Esophagus squamous epithelium (tissue), 5 donors: ENCODE measurements around the gene RALB. TPM values are rescaled to one million over a fixed set of nuclear protein-coding genes. Genes with fewer than 3 reads are reported as not detected.

ENCODE experiments used
- DNase-seq: peaks from one replicate; lab custom pipeline; 2025; lab: John Stamatoyannopoulos, UW
- H3K27ac ChIP-seq, 4 donors: fragments of 200-600 bp; sonication (generic); one replicate each; pipeline ENCODE4 v1.5.1; 2016 to 2019; ENCODE audit warnings: mild to moderate bottlenecking in 1 of 4
- H3K27me3 ChIP-seq, 4 donors: fragments of 200-600 bp; sonication (generic); 1 replicate in 3 of 4; 2 replicates in 1 of 4; pipeline versions ENCODE4 v1.5.1 to v1.6.0; 2017 to 2021; ENCODE audit warnings: antibody characterized with exemption in 1 of 4
- H3K36me3 ChIP-seq, 3 donors: fragments of 200-600 bp; sonication (generic); one replicate each; pipeline ENCODE4 v1.5.1; 2016 to 2019
- H3K4me1 ChIP-seq, 3 donors: fragments of 200-600 bp; sonication (generic); one replicate each; pipeline ENCODE4 v1.5.1; 2017 to 2019
- H3K4me3 ChIP-seq, 4 donors: fragments of 200-600 bp; sonication (generic); 1 replicate in 3 of 4; 2 replicates in 1 of 4; pipeline ENCODE4 v1.5.1; 2016 to 2019; ENCODE audit warnings: mild to moderate bottlenecking in 2 of 4, moderate library complexity in 1 of 4
- H3K9me3 ChIP-seq, 3 donors: fragments of 200-600 bp; sonication (generic); one replicate each; pipeline ENCODE4 v1.5.1; 2016 to 2019
- POLR2A ChIP-seq, 4 donors: fragments of 450-650 bp; IDR thresholded peaks; one replicate each; pipeline ENCODE4 v1.6.1; 2017; ENCODE audit warnings: antibody characterized with exemption in 4 of 4, mild to moderate bottlenecking in 4 of 4, moderate library complexity in 3 of 4
- WGBS, 2 donors: methylation state at CpG; one replicate each; pipeline ENCODE4 v1.1.5; 2018; 5-methylcytosine and 5-hydroxymethylcytosine counted together
- intact Hi-C: fragments of 100-400 bp; cut with DNase I; formaldehyde crosslinking; loops from one replicate; pipeline ENCODE4 v1.15.0; 2022
- total RNA-seq, 4 donors: library from RNA; depleted of rRNA; stranded (reverse); fragments of >200 nt; gene quantifications; one replicate each; pipeline ENCODE4 v1.1.0, GENCODE V29; 2016
- TF ChIP-seq, protein P1 (sequence below), 6 experiments: fragments of 450-650 bp in 4 of 6; fragments of 200-600 bp in 2 of 6; sonication (generic) in 2 of 6; IDR thresholded peaks; one replicate each; pipeline ENCODE4 v1.5.1; 2016 to 2019; ENCODE audit warnings: antibody characterized with exemption in 6 of 6, mild to moderate bottlenecking in 4 of 6, moderate library complexity in 4 of 6
- donor health status: DM: yes; HTN: yes; CAD: no.

Gene RALB
- total RNA-seq, 4 donors from 2014 or later = 50.2 to 99.2 (median 64.8) TPM

DNA sequence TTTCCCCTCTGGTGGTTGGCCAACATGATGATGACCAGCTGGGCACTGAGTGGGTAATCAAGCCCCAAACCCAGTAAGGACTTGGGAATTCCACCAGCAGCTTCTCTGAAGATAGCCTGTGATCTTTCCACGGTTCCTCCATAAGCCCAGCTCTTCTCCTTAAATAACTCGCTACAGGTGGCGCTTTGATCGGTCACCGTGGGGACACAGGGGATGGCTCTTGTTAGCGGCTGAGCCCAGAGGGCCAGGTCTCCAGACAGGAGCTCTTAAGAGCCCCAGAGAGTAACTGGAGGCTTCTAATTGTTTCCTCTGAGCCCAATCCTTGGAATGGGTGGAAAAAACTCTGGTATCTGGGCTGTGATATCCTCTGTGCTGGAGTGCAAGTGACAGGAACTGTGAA, 79.7 kb downstream of the RALB start:
- H3K9me3 ChIP-seq = no peaks in the 10 kb centered on the region
- no peak overlapping the region for H3K4me3 ChIP-seq
- no peak overlapping the region for H3K27ac ChIP-seq
- peaks cover 0 to 7% (median 0%) of the 10 kb centered on the region in 3 donors for H3K4me1 ChIP-seq
- H3K36me3 ChIP-seq = no peaks in the 10 kb centered on the region
- intact Hi-C loops = no loop called here
- WGBS, 2 donors = 91% methylated on average over 6 of the region's 6 CpGs; no CpG with 5 or more reads in 1 of the 2 donors
- DNase-seq = no peak
- peaks cover 0 to 87% (median 3%) of the 10 kb centered on the region in 4 donors for H3K27me3 ChIP-seq
- no peak for TF ChIP-seq POLR2A (IDR thresholded peaks at IDR 0.05)
- TF ChIP-seq, protein P1, sequence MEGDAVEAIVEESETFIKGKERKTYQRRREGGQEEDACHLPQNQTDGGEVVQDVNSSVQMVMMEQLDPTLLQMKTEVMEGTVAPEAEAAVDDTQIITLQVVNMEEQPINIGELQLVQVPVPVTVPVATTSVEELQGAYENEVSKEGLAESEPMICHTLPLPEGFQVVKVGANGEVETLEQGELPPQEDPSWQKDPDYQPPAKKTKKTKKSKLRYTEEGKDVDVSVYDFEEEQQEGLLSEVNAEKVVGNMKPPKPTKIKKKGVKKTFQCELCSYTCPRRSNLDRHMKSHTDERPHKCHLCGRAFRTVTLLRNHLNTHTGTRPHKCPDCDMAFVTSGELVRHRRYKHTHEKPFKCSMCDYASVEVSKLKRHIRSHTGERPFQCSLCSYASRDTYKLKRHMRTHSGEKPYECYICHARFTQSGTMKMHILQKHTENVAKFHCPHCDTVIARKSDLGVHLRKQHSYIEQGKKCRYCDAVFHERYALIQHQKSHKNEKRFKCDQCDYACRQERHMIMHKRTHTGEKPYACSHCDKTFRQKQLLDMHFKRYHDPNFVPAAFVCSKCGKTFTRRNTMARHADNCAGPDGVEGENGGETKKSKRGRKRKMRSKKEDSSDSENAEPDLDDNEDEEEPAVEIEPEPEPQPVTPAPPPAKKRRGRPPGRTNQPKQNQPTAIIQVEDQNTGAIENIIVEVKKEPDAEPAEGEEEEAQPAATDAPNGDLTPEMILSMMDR (IDR thresholded peaks at IDR 0.05) = no peak

DNA sequence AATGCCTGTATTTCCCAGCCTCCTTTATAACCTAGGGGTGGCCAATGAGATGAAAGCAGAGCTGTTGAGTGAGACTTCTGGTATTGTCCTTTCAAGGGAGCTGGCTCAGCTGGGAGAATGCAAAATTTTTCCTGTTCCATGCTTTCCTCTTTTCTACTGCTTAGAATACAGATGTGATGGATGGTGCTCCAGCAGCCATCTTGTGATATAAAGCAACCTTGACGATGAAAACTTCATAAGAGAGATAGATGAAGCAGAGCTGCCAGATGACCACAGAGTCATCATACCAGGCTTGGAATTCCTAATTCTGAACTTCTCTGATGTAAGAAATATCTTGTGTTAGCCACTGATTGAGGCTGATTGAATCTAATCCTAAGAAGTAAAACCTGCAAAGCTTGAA, 81.4 kb downstream of the RALB start:
- WGBS, 2 donors = 90 to 100% methylated on average over 1 of the region's 1 CpG
- DNase-seq = no peak
- Histone ChIP-seq H3K36me3 (no peaks in the 10 kb centered on the region), H3K27ac (no peak overlapping the region), H3K4me3 (no peak overlapping the region), H3K4me1 (peaks cover 0 to 7% (median 0%) of the 10 kb centered on the region in 3 donors), H3K27me3 (peaks cover 0 to 85% (median 3%) of the 10 kb centered on the region in 4 donors), H3K9me3 (no peaks in the 10 kb centered on the region)
- intact Hi-C loops = no loop called here
- TF ChIP-seq, protein P1 (IDR thresholded peaks at IDR 0.05) = no peak
- no peak for TF ChIP-seq POLR2A (IDR thresholded peaks at IDR 0.05)

DNA sequence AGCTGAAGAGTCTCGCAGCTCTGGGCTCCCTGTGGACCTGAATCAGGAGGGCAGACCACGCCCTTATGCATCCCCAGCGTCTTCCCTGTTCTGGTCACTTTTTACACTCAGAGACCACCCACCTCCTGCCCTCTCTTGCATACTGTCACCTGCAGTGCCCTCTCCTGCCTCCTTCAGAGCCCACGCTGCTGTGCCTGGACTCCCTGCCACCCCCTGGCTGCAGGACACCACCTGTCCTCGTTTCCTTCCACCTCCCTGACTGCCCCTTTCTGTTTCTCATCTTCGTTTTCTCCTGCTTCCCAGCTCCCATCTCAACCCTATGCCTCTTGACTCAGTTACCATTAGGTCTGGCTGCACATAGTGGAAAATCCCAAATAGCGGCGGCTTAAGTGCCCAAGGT, 84.1 kb downstream of the RALB start:
- Histone ChIP-seq H3K27me3 (peaks cover 0 to 85% (median 10%) of the 10 kb centered on the region in 4 donors), H3K4me1 (no peaks in the 10 kb centered on the region), H3K27ac (no peak overlapping the region), H3K4me3 (no peak overlapping the region), H3K9me3 (no peaks in the 10 kb centered on the region), H3K36me3 (no peaks in the 10 kb centered on the region)
- intact Hi-C loops = no loop called here
- TF ChIP-seq, protein P1 (IDR thresholded peaks at IDR 0.05) = no peak
- TF ChIP-seq POLR2A (IDR thresholded peaks at IDR 0.05) = no peak
- 72 to 80% methylated on average over 8 of the region's 8 CpGs for WGBS, 2 donors
- DNase-seq = no peak

DNA sequence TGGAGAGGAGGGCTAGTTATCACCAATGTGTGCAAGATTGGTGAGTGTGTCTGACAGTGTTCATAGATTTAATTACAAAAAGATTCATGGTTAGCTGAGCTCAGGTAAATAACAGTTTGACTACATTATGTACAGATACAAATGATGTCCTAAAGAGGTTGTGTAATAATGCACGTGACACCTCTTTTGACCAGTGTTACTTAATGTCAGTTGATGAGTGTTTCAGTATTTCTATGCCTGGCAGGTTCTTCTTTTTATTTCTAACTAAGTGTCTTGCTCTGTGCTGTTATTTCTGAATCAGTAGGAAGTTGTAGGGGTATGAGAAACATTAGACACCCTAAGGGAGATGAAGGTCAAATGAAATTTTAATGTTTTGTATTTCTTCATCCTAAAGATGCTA, 85.4 kb downstream of the RALB start:
- 38 to 53% methylated on average over 1 of the region's 1 CpG for WGBS, 2 donors
- Histone ChIP-seq H3K4me1 (peaks cover under 1 to 2% (median under 1%) of the 10 kb centered on the region in 3 donors), H3K9me3 (no peaks in the 10 kb centered on the region), H3K27me3 (peaks cover 5 to 85% (median 14%) of the 10 kb centered on the region in 4 donors), H3K27ac (no peak overlapping the region), H3K36me3 (no peaks in the 10 kb centered on the region), H3K4me3 (no peak overlapping the region)
- TF ChIP-seq POLR2A (IDR thresholded peaks at IDR 0.05) = no peak
- TF ChIP-seq, protein P1 (IDR thresholded peaks at IDR 0.05) = no peak
- intact Hi-C loops = no loop called here
- DNase-seq = no peak

DNA sequence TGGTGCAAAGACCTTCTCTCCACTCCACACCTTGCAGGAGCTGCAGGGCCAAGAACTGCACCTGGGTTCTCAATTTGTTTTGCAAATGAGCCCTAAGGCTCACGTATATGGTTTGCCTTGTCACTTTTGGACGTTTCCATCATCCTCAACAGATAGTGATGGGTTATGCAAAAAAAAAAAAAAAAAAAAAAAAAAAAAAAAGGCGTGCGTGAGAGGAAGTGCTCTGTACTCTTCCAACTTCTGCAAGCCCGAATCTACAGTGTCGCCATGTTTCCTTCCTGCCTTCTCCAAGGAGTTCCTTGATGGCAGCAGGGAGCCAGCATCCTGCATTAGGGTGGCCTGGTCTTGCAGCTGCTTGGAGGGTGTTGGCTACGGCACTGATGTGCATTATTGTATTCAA, 89.3 kb downstream of the RALB start:
- no peak overlapping the region for H3K27ac ChIP-seq
- peaks cover 23 to 38% (median 35%) of the 10 kb centered on the region in 3 donors for H3K4me1 ChIP-seq
- intact Hi-C loops = loop anchor here (10.0 kb wide), 1 partner anchor 213 kb away; no protein-coding TSS in a partner anchor
- H3K36me3 ChIP-seq = no peaks in the 10 kb centered on the region
- H3K27me3 ChIP-seq = peaks cover 7 to 97% (median 20%) of the 10 kb centered on the region in 4 donors
- H3K4me3 ChIP-seq = no peak overlapping the region
- WGBS, 2 donors = 43 to 48% methylated on average over 7 of the region's 7 CpGs
- H3K9me3 ChIP-seq = no peaks in the 10 kb centered on the region
- DNase-seq = no peak
- no peak for TF ChIP-seq POLR2A (IDR thresholded peaks at IDR 0.05)
- TF ChIP-seq, protein P1 (IDR thresholded peaks at IDR 0.05) = no peak
